Neural progenitor cell (in vitro differentiated cells): Measurements from ENCODE around the gene SMC5. TPM values are rescaled to one million over a fixed set of nuclear protein-coding genes. Genes with fewer than 3 reads are reported as not detected.

ENCODE experiments used
- DNase-seq: peaks from one replicate; pipeline ENCODE4 v3.0.0-alpha.2; 2016; ENCODE audit warnings: low spot score
- H2AFZ ChIP-seq: fragments of 200-600 bp; sonication (generic); replicated peaks from 2 replicates; pipeline ENCODE4 v1.6.1; 2016; ENCODE audit warnings: antibody characterized with exemption
- H3F3A ChIP-seq: fragments of 200-600 bp; sonication (generic); 2 replicates; pipeline ENCODE4 v1.6.1; 2016; ENCODE audit warnings: antibody characterized with exemption, low read depth
- H3K27ac ChIP-seq: fragments of 200-600 bp; sonication (generic); 2 replicates; pipeline ENCODE4 v1.5.1; 2016; ENCODE audit warnings: mild to moderate bottlenecking
- H3K27me3 ChIP-seq: fragments of 200-600 bp; sonication (generic); 2 replicates; pipeline ENCODE4 v1.6.1; 2016; ENCODE audit warnings: mild to moderate bottlenecking, moderate library complexity
- H3K36me3 ChIP-seq: fragments of 200-600 bp; sonication (generic); 2 replicates; pipeline ENCODE4 v1.5.1; 2016
- H3K4me1 ChIP-seq: fragments of 200-600 bp; sonication (generic); 2 replicates; pipeline ENCODE4 v1.6.1; 2016; ENCODE audit warnings: mixed run types
- H3K4me2 ChIP-seq: fragments of 200-600 bp; sonication (generic); 2 replicates; pipeline ENCODE4 v1.6.1; 2016
- H3K4me3 ChIP-seq: fragments of 200-600 bp; sonication (generic); 2 replicates; pipeline ENCODE4 v1.5.1; 2016
- H3K79me2 ChIP-seq: fragments of 200-600 bp; sonication (generic); 2 replicates; pipeline ENCODE4 v1.6.1; 2016; ENCODE audit warnings: low read depth
- H3K9ac ChIP-seq: fragments of 200-600 bp; sonication (generic); 2 replicates; pipeline ENCODE4 v1.6.1; 2016
- H3K9me3 ChIP-seq: fragments of 200-600 bp; sonication (generic); 2 replicates; pipeline ENCODE4 v1.5.1; 2016; ENCODE audit warnings: low read depth
- H4K20me1 ChIP-seq: fragments of 200-600 bp; sonication (generic); 2 replicates; pipeline ENCODE4 v1.6.1; 2016; ENCODE audit warnings: low read depth
- H3K27ac Mint-ChIP-seq: 3 replicates; pipeline ENCODE4 v1.8.0; 2021; ENCODE audit warnings: mixed read lengths
- H3K27me3 Mint-ChIP-seq: 2 replicates; pipeline ENCODE4 v1.8.0; 2022; ENCODE audit warnings: low read depth, mild to moderate bottlenecking, inconsistent platforms, moderate library complexity, mixed read lengths; ENCODE audit not compliant: insufficient read depth
- H3K36me3 Mint-ChIP-seq: 3 replicates; pipeline ENCODE4 v1.8.0; 2021; ENCODE audit warnings: mixed read lengths
- H3K4me1 Mint-ChIP-seq: 3 replicates; pipeline ENCODE4 v1.8.0; 2021; ENCODE audit warnings: mixed read lengths
- H3K4me3 Mint-ChIP-seq: 3 replicates; pipeline ENCODE4 v1.8.0; 2021; ENCODE audit warnings: mild to moderate bottlenecking, moderate library complexity, mixed read lengths
- H3K9me3 Mint-ChIP-seq: 3 replicates; pipeline ENCODE4 v1.8.0; 2020; ENCODE audit warnings: mixed read lengths
- CTCF ChIP-seq: fragments of 200-600 bp; sonication (generic); IDR thresholded peaks from 2 replicates; pipeline ENCODE4 v1.5.1; 2017; ENCODE audit warnings: antibody characterized with exemption, mild to moderate bottlenecking
- EZH2 ChIP-seq: fragments of 200-600 bp; sonication (generic); IDR thresholded peaks from 2 replicates; pipeline ENCODE4 v1.6.1; 2017; ENCODE audit warnings: antibody characterized with exemption, mild to moderate bottlenecking, moderate library complexity
- EZH2phosphoT487 ChIP-seq: fragments of 200-600 bp; sonication (generic); IDR thresholded peaks from 2 replicates; pipeline ENCODE4 v1.6.1; 2017; ENCODE audit warnings: antibody characterized with exemption
- total RNA-seq: library from RNA; depleted of rRNA; stranded (reverse); fragments of >200 nt; gene quantifications from 2 replicates; pipeline ENCODE4 v1.2.3, GENCODE V29; 2015; ENCODE audit warnings: low replicate concordance

The SMC5 gene
- total RNA-seq, 1 donor from 2014 or later = 63.1 TPM

GRCh38 chr9:70278305-70278704, 19.5 kb downstream of the SMC5 start:
- no peaks in the 10 kb centered on the region for H3K4me1 Mint-ChIP-seq
- Histone ChIP-seq H3K79me2 (peaks cover 28% of the 10 kb centered on the region), H2AFZ (no peak overlapping the region), H3K9ac (no peak overlapping the region), H3K9me3 (no peaks in the 10 kb centered on the region), H3K27ac (no peak overlapping the region), H3F3A (no peaks in the 10 kb centered on the region), H3K4me2 (no peak overlapping the region), H3K4me1 (no peaks in the 10 kb centered on the region), H3K4me3 (no peak overlapping the region), H3K36me3 (peaks cover 27% of the 10 kb centered on the region), H3K27me3 (no peaks in the 10 kb centered on the region), H4K20me1 (peaks cover 6% of the 10 kb centered on the region)
- H3K27me3 Mint-ChIP-seq = peaks cover 2% of the 10 kb centered on the region
- H3K36me3 Mint-ChIP-seq = peaks cover 35% of the 10 kb centered on the region
- DNase-seq = no peak
- H3K27ac Mint-ChIP-seq = no peak overlapping the region
- TF ChIP-seq EZH2phosphoT487 (no peak), EZH2 (no peak), CTCF (no peak)
- no peak overlapping the region for H3K4me3 Mint-ChIP-seq
- peaks cover 2% of the 10 kb centered on the region for H3K9me3 Mint-ChIP-seq

GRCh38 chr9:70283848-70284247, 25.1 kb downstream of the SMC5 start:
- peaks cover 8% of the 10 kb centered on the region for H4K20me1 ChIP-seq
- Mint-ChIP-seq H3K4me1 (no peaks in the 10 kb centered on the region), H3K27me3 (no peaks in the 10 kb centered on the region), H3K36me3 (peaks cover 43% of the 10 kb centered on the region), H3K4me3 (no peak overlapping the region), H3K9me3 (no peaks in the 10 kb centered on the region), H3K27ac (no peak overlapping the region)
- H3K79me2 ChIP-seq = no peaks in the 10 kb centered on the region
- no peak overlapping the region for H3K4me3 ChIP-seq
- H3F3A ChIP-seq = no peaks in the 10 kb centered on the region
- no peak overlapping the region for H3K9ac ChIP-seq
- H3K27me3 ChIP-seq = no peaks in the 10 kb centered on the region
- peaks cover 20% of the 10 kb centered on the region for H3K36me3 ChIP-seq
- no peak overlapping the region for H3K4me2 ChIP-seq
- H3K4me1 ChIP-seq = no peaks in the 10 kb centered on the region
- no peak overlapping the region for H2AFZ ChIP-seq
- TF ChIP-seq CTCF (no peak), EZH2 (no peak), EZH2phosphoT487 (no peak)
- H3K9me3 ChIP-seq = no peaks in the 10 kb centered on the region
- DNase-seq = no peak
- no peak overlapping the region for H3K27ac ChIP-seq

GRCh38 chr9:70285246-70285645, 26.5 kb downstream of the SMC5 start:
- Histone ChIP-seq H3K27me3 (no peaks in the 10 kb centered on the region), H3F3A (no peaks in the 10 kb centered on the region), H3K4me3 (no peak overlapping the region), H3K79me2 (peaks cover 7% of the 10 kb centered on the region), H3K9me3 (no peaks in the 10 kb centered on the region), H4K20me1 (peaks cover 8% of the 10 kb centered on the region), H3K4me1 (no peaks in the 10 kb centered on the region), H3K27ac (no peak overlapping the region), H3K36me3 (peaks cover 21% of the 10 kb centered on the region), H3K4me2 (no peak overlapping the region), H3K9ac (no peak overlapping the region), H2AFZ (no peak overlapping the region)
- Mint-ChIP-seq H3K36me3 (peaks cover 48% of the 10 kb centered on the region), H3K27ac (no peak overlapping the region), H3K9me3 (peaks cover 2% of the 10 kb centered on the region), H3K27me3 (no peaks in the 10 kb centered on the region), H3K4me3 (no peak overlapping the region), H3K4me1 (no peaks in the 10 kb centered on the region)
- DNase-seq = no peak
- no peak for TF ChIP-seq EZH2
- no peak for TF ChIP-seq EZH2phosphoT487
- no peak for TF ChIP-seq CTCF
